IMR-90 (cell line): Measurements from ENCODE around the gene EGLN3. TPM values are rescaled to one million over a fixed set of nuclear protein-coding genes. Genes with fewer than 3 reads are reported as not detected.

ENCODE experiments used
- ATAC-seq: fragments of 200-7000 bp; cut with Tn5 transposase; 2 replicates; pipeline ENCODE4 v1.9.1; 2020; ENCODE audit warnings: low read depth, mild to moderate bottlenecking, moderate library complexity
- BruUV-seq: library from RNA; stranded (reverse); fragments of 400-500 nt; replicated peaks from 2 replicates; lab custom pipeline; 2021; lab: Mats Ljungman, UMichigan
- CTCF ChIA-PET: fragments of 300-600 bp; formaldehyde crosslinking; extraction: SDS; loops from one replicate; lab custom pipeline; 2021; ENCODE audit warnings: antibody characterized with exemption; lab: Yijun Ruan, JAX
- POLR2A ChIA-PET: fragments of 300-600 bp; sonication (Branson Sonifier 250); formaldehyde crosslinking; loops from one replicate; lab custom pipeline; 2022; ENCODE audit warnings: antibody characterized with exemption; ENCODE audit not compliant: unreplicated experiment; lab: Charles Lee
- DNase-seq: peaks from one replicate; pipeline ENCODE4 v3.0.0; 2013
- H2AFZ ChIP-seq: replicated peaks from 2 replicates; pipeline ENCODE3; 2013; ENCODE audit warnings: low read length, mild to moderate bottlenecking; ENCODE audit not compliant: poor library complexity
- H2AK5ac ChIP-seq: 2 replicates; pipeline ENCODE4 v1.6.1; 2013; ENCODE audit warnings: low read depth, low read length, inconsistent platforms
- H2AK9ac ChIP-seq: replicated peaks from 2 replicates; pipeline ENCODE3; 2013; ENCODE audit warnings: mild to moderate bottlenecking, low read depth, low read length, moderate library complexity; ENCODE audit not compliant: poor library complexity
- H2BK120ac ChIP-seq: 2 replicates; pipeline ENCODE4 v1.6.1; 2013; ENCODE audit warnings: low read depth, low read length, inconsistent platforms
- H2BK15ac ChIP-seq: 3 replicates; pipeline ENCODE4 v1.6.1; 2013; ENCODE audit warnings: low read depth, low read length, inconsistent platforms
- H2BK20ac ChIP-seq: 2 replicates; pipeline ENCODE4 v1.6.1; 2013; ENCODE audit warnings: low read depth, mild to moderate bottlenecking, inconsistent platforms, low read length, moderate library complexity
- H2BK5ac ChIP-seq: 2 replicates; pipeline ENCODE4 v1.6.1; 2013; ENCODE audit warnings: mild to moderate bottlenecking, low read depth, low read length, inconsistent platforms; ENCODE audit not compliant: poor library complexity, severe bottlenecking
- H3K14ac ChIP-seq: replicated peaks from 2 replicates; pipeline ENCODE4 v1.6.1; 2013; ENCODE audit warnings: low read depth, low read length, inconsistent platforms
- H3K18ac ChIP-seq: 2 replicates; pipeline ENCODE4 v1.6.1; 2013; ENCODE audit warnings: low read depth, low read length, control low read depth
- H3K23ac ChIP-seq: 2 replicates; pipeline ENCODE4 v1.6.1; 2013; ENCODE audit warnings: low read depth, low read length, inconsistent platforms
- H3K27ac ChIP-seq: 2 replicates; pipeline ENCODE4 v1.5.1; 2013; ENCODE audit warnings: mild to moderate bottlenecking, control low read depth, low read length; ENCODE audit not compliant: insufficient read depth
- H3K27me3 ChIP-seq: 2 replicates; pipeline ENCODE4 v1.6.1; 2013; ENCODE audit warnings: low read length; ENCODE audit not compliant: control insufficient read depth, insufficient read depth
- H3K36me3 ChIP-seq: 2 replicates; pipeline ENCODE4 v1.6.1; 2013; ENCODE audit warnings: low read length, mixed read lengths; ENCODE audit not compliant: control insufficient read depth, insufficient read depth
- H3K4ac ChIP-seq: 2 replicates; pipeline ENCODE4 v1.6.1; 2013; ENCODE audit warnings: low read depth, low read length, inconsistent platforms
- H3K4me1 ChIP-seq: 2 replicates; pipeline ENCODE4 v1.6.1; 2013; ENCODE audit warnings: low read length, mixed read lengths; ENCODE audit not compliant: control insufficient read depth, insufficient read depth
- H3K4me2 ChIP-seq: 2 replicates; pipeline ENCODE4 v1.6.1; 2013; ENCODE audit warnings: low read depth, mild to moderate bottlenecking, control low read depth, low read length, moderate library complexity
- H3K4me3 ChIP-seq: 2 replicates; pipeline ENCODE4 v1.5.1; 2013; ENCODE audit warnings: low read depth, mild to moderate bottlenecking, control low read depth, low read length, moderate library complexity; ENCODE audit not compliant: insufficient read depth
- H3K56ac ChIP-seq: 2 replicates; pipeline ENCODE4 v1.6.1; 2013; ENCODE audit warnings: low read length, inconsistent platforms; ENCODE audit not compliant: insufficient read depth; ENCODE audit errors: extremely low read depth
- H3K79me1 ChIP-seq, 2 experiments: 2 replicates each; pipeline ENCODE4 v1.6.1; 2013; ENCODE audit warnings: low read length in 2 of 2, inconsistent platforms in 1 of 2, low read depth in 1 of 2
- H3K9ac ChIP-seq: 2 replicates; pipeline ENCODE4 v1.6.1; 2013; ENCODE audit warnings: low read depth, low read length, control low read depth
- H3K9me1 ChIP-seq: 2 replicates; pipeline ENCODE4 v1.6.1; 2013; ENCODE audit warnings: low read length, inconsistent platforms; ENCODE audit not compliant: insufficient read depth
- H3K9me3 ChIP-seq: 2 replicates; pipeline ENCODE4 v1.6.1; 2013; ENCODE audit warnings: low read length; ENCODE audit not compliant: control insufficient read depth, insufficient read depth
- H4K20me1 ChIP-seq: 2 replicates; pipeline ENCODE4 v1.6.1; 2013; ENCODE audit warnings: low read length, inconsistent platforms; ENCODE audit not compliant: insufficient read depth
- H4K5ac ChIP-seq: 2 replicates; pipeline ENCODE4 v1.6.1; 2013; ENCODE audit warnings: mild to moderate bottlenecking, low read depth, low read length, control low read depth
- H4K8ac ChIP-seq, 2 experiments: 2 replicates each; pipeline ENCODE4 v1.6.1; 2013; ENCODE audit warnings: low read depth in 2 of 2, low read length in 2 of 2, control low read depth in 1 of 2, inconsistent platforms in 1 of 2
- H4K91ac ChIP-seq: 2 replicates; pipeline ENCODE4 v1.6.1; 2013; ENCODE audit warnings: low read depth, low read length, inconsistent platforms; ENCODE audit not compliant: insufficient read depth
- CEBPB ChIP-seq: IDR thresholded peaks from 2 replicates; pipeline ENCODE4 v1.6.1; 2012; ENCODE audit warnings: low read depth, low read length, improper control_type of control experiment
- SMC3 ChIP-seq: fragments of 150-350 bp; IDR thresholded peaks from 2 replicates; pipeline ENCODE4 v1.6.1; 2016; ENCODE audit warnings: low read depth, mild to moderate bottlenecking, antibody characterized with exemption, low read length, moderate library complexity
- WGBS, 2 experiments: methylation state at CpG; one replicate each; pipeline versions ENCODE4 v1.1.5 to v1.1.7; 2013; ENCODE audit warnings: missing lambda C conversion rate in 2 of 2; ENCODE audit not compliant: insufficient read length in 1 of 2; ENCODE audit errors: extremely low coverage in 2 of 2; 5-methylcytosine and 5-hydroxymethylcytosine counted together
- dilution Hi-C: fragments of 300-500 bp; cut with HindIII; formaldehyde crosslinking; loops from one replicate; pipeline ENCODE4 v1.14.3; 2018; ENCODE audit warnings: low sequenced_read_pairs; ENCODE audit not compliant: unreplicated experiment
- in situ Hi-C: fragments of 300-500 bp; cut with MboI; formaldehyde crosslinking; loops from 3 replicates; pipeline ENCODE4 v1.14.3; 2019; ENCODE audit warnings: low sequenced_read_pairs, inconsistent platforms, mixed read lengths
- intact Hi-C: fragments of 100-400 bp; cut with micrococcal nuclease; formaldehyde crosslinking; loops from 2 replicates; pipeline ENCODE4 v1.10.0; 2022
- polyA plus RNA-seq, 3 experiments: library from polyadenylated mRNA; depleted of rRNA; stranded (reverse); fragments of >200 nt; gene quantifications; 2 replicates each; pipeline ENCODE4 v1.2.3, GENCODE V29; 2012; ENCODE audit warnings: low replicate concordance in 1 of 3
- total RNA-seq: library from RNA; depleted of rRNA; stranded (reverse); fragments of >200 nt; gene quantifications from 2 replicates; pipeline ENCODE4 v1.2.3, GENCODE V29; 2012

The EGLN3 gene
- total and polyA plus RNA-seq, 2 of the 4 experiments (the other 2 are of a cell fraction): under 0.01 to 0.03 TPM

GRCh38 chr14:33876274-33876673 is 74.6 kb downstream of the EGLN3 start:
- H3K9me1 ChIP-seq: no peaks in the 10 kb centered on the region
- no peak for DNase-seq
- H2BK120ac ChIP-seq: no peak overlapping the region
- H3K23ac ChIP-seq: no peak overlapping the region
- H3K27ac ChIP-seq: no peak overlapping the region
- H2AFZ ChIP-seq: no peak overlapping the region
- no peak overlapping the region for H3K4ac ChIP-seq
- H4K91ac ChIP-seq: no peak overlapping the region
- BruUV-seq: no TSS peak
- H3K14ac ChIP-seq: no peak overlapping the region
- no peak overlapping the region for H4K8ac ChIP-seq
- TF ChIP-seq CEBPB: no peak
- TF ChIP-seq SMC3: no peak
- ChIA-PET POLR2A (no interaction called here), CTCF (interaction anchor here (0.6 to 0.7 kb wide), 2 partner anchors 64 to 1013 kb away, joined by 4 to 5 read pairs; no protein-coding TSS in a partner anchor)
- H3K4me3 ChIP-seq: no peak overlapping the region
- no peak for ATAC-seq
- WGBS, 2 experiments: no CpG with 5 or more reads among the region's 2 CpGs
- no peak overlapping the region for H2AK5ac ChIP-seq
- in situ Hi-C loops: no loop called here
- no peak overlapping the region for H3K56ac ChIP-seq
- no peak overlapping the region for H3K9ac ChIP-seq
- H3K79me1 ChIP-seq: no peaks in the 10 kb centered on the region
- no peak overlapping the region for H2AK9ac ChIP-seq
- no peaks in the 10 kb centered on the region for H3K27me3 ChIP-seq
- intact Hi-C loops: no loop called here
- no peak overlapping the region for H2BK5ac ChIP-seq
- H3K18ac ChIP-seq: no peak overlapping the region
- dilution Hi-C loops: no loop called here
- no peaks in the 10 kb centered on the region for H3K9me3 ChIP-seq
- H3K4me1 ChIP-seq: no peaks in the 10 kb centered on the region
- H2BK20ac ChIP-seq: no peak overlapping the region
- H4K5ac ChIP-seq: no peak overlapping the region
- H4K20me1 ChIP-seq: no peaks in the 10 kb centered on the region
- no peak overlapping the region for H2BK15ac ChIP-seq
- no peaks in the 10 kb centered on the region for H3K36me3 ChIP-seq
- no peak overlapping the region for H3K4me2 ChIP-seq
